IMR-90 (cell line): ENCODE results near the gene CETP. TPM values are rescaled to one million over a fixed set of nuclear protein-coding genes. Genes with fewer than 3 reads are reported as not detected.

Source experiments
- ATAC-seq: fragments of 200-7000 bp; cut with Tn5 transposase; 2 replicates; pipeline ENCODE4 v1.9.1; 2020; ENCODE audit warnings: low read depth, mild to moderate bottlenecking, moderate library complexity
- BruUV-seq: library from RNA; stranded (reverse); fragments of 400-500 nt; replicated peaks from 2 replicates; lab custom pipeline; 2021; lab: Mats Ljungman, UMichigan
- CTCF ChIA-PET: fragments of 300-600 bp; formaldehyde crosslinking; extraction: SDS; loops from one replicate; lab custom pipeline; 2021; ENCODE audit warnings: antibody characterized with exemption; lab: Yijun Ruan, JAX
- POLR2A ChIA-PET: fragments of 300-600 bp; sonication (Branson Sonifier 250); formaldehyde crosslinking; loops from one replicate; lab custom pipeline; 2022; ENCODE audit warnings: antibody characterized with exemption; ENCODE audit not compliant: unreplicated experiment; lab: Charles Lee
- DNase-seq: peaks from one replicate; pipeline ENCODE4 v3.0.0; 2013
- H2AFZ ChIP-seq: replicated peaks from 2 replicates; pipeline ENCODE3; 2013; ENCODE audit warnings: low read length, mild to moderate bottlenecking; ENCODE audit not compliant: poor library complexity
- H2AK5ac ChIP-seq: 2 replicates; pipeline ENCODE4 v1.6.1; 2013; ENCODE audit warnings: low read depth, low read length, inconsistent platforms
- H2AK9ac ChIP-seq: replicated peaks from 2 replicates; pipeline ENCODE3; 2013; ENCODE audit warnings: mild to moderate bottlenecking, low read depth, low read length, moderate library complexity; ENCODE audit not compliant: poor library complexity
- H2BK120ac ChIP-seq: 2 replicates; pipeline ENCODE4 v1.6.1; 2013; ENCODE audit warnings: low read depth, low read length, inconsistent platforms
- H2BK15ac ChIP-seq: 3 replicates; pipeline ENCODE4 v1.6.1; 2013; ENCODE audit warnings: low read depth, low read length, inconsistent platforms
- H2BK20ac ChIP-seq: 2 replicates; pipeline ENCODE4 v1.6.1; 2013; ENCODE audit warnings: low read depth, mild to moderate bottlenecking, inconsistent platforms, low read length, moderate library complexity
- H2BK5ac ChIP-seq: 2 replicates; pipeline ENCODE4 v1.6.1; 2013; ENCODE audit warnings: mild to moderate bottlenecking, low read depth, low read length, inconsistent platforms; ENCODE audit not compliant: poor library complexity, severe bottlenecking
- H3K14ac ChIP-seq: replicated peaks from 2 replicates; pipeline ENCODE4 v1.6.1; 2013; ENCODE audit warnings: low read depth, low read length, inconsistent platforms
- H3K18ac ChIP-seq: 2 replicates; pipeline ENCODE4 v1.6.1; 2013; ENCODE audit warnings: low read depth, low read length, control low read depth
- H3K23ac ChIP-seq: 2 replicates; pipeline ENCODE4 v1.6.1; 2013; ENCODE audit warnings: low read depth, low read length, inconsistent platforms
- H3K27ac ChIP-seq: 2 replicates; pipeline ENCODE4 v1.5.1; 2013; ENCODE audit warnings: mild to moderate bottlenecking, control low read depth, low read length; ENCODE audit not compliant: insufficient read depth
- H3K27me3 ChIP-seq: 2 replicates; pipeline ENCODE4 v1.6.1; 2013; ENCODE audit warnings: low read length; ENCODE audit not compliant: control insufficient read depth, insufficient read depth
- H3K36me3 ChIP-seq: 2 replicates; pipeline ENCODE4 v1.6.1; 2013; ENCODE audit warnings: low read length, mixed read lengths; ENCODE audit not compliant: control insufficient read depth, insufficient read depth
- H3K4ac ChIP-seq: 2 replicates; pipeline ENCODE4 v1.6.1; 2013; ENCODE audit warnings: low read depth, low read length, inconsistent platforms
- H3K4me1 ChIP-seq: 2 replicates; pipeline ENCODE4 v1.6.1; 2013; ENCODE audit warnings: low read length, mixed read lengths; ENCODE audit not compliant: control insufficient read depth, insufficient read depth
- H3K4me2 ChIP-seq: 2 replicates; pipeline ENCODE4 v1.6.1; 2013; ENCODE audit warnings: low read depth, mild to moderate bottlenecking, control low read depth, low read length, moderate library complexity
- H3K4me3 ChIP-seq: 2 replicates; pipeline ENCODE4 v1.5.1; 2013; ENCODE audit warnings: low read depth, mild to moderate bottlenecking, control low read depth, low read length, moderate library complexity; ENCODE audit not compliant: insufficient read depth
- H3K56ac ChIP-seq: 2 replicates; pipeline ENCODE4 v1.6.1; 2013; ENCODE audit warnings: low read length, inconsistent platforms; ENCODE audit not compliant: insufficient read depth; ENCODE audit errors: extremely low read depth
- H3K79me1 ChIP-seq, 2 experiments: 2 replicates each; pipeline ENCODE4 v1.6.1; 2013; ENCODE audit warnings: low read length in 2 of 2, inconsistent platforms in 1 of 2, low read depth in 1 of 2
- H3K9ac ChIP-seq: 2 replicates; pipeline ENCODE4 v1.6.1; 2013; ENCODE audit warnings: low read depth, low read length, control low read depth
- H3K9me1 ChIP-seq: 2 replicates; pipeline ENCODE4 v1.6.1; 2013; ENCODE audit warnings: low read length, inconsistent platforms; ENCODE audit not compliant: insufficient read depth
- H3K9me3 ChIP-seq: 2 replicates; pipeline ENCODE4 v1.6.1; 2013; ENCODE audit warnings: low read length; ENCODE audit not compliant: control insufficient read depth, insufficient read depth
- H4K20me1 ChIP-seq: 2 replicates; pipeline ENCODE4 v1.6.1; 2013; ENCODE audit warnings: low read length, inconsistent platforms; ENCODE audit not compliant: insufficient read depth
- H4K5ac ChIP-seq: 2 replicates; pipeline ENCODE4 v1.6.1; 2013; ENCODE audit warnings: mild to moderate bottlenecking, low read depth, low read length, control low read depth
- H4K8ac ChIP-seq, 2 experiments: 2 replicates each; pipeline ENCODE4 v1.6.1; 2013; ENCODE audit warnings: low read depth in 2 of 2, low read length in 2 of 2, control low read depth in 1 of 2, inconsistent platforms in 1 of 2
- H4K91ac ChIP-seq: 2 replicates; pipeline ENCODE4 v1.6.1; 2013; ENCODE audit warnings: low read depth, low read length, inconsistent platforms; ENCODE audit not compliant: insufficient read depth
- CEBPB ChIP-seq: IDR thresholded peaks from 2 replicates; pipeline ENCODE4 v1.6.1; 2012; ENCODE audit warnings: low read depth, low read length, improper control_type of control experiment
- FOS ChIP-seq: fragments of 150-350 bp; IDR thresholded peaks from 2 replicates; pipeline ENCODE4 v1.6.1; 2016; ENCODE audit warnings: low read depth, low read length
- MAFK ChIP-seq: IDR thresholded peaks from 2 replicates; pipeline ENCODE4 v1.6.1; 2012; ENCODE audit warnings: low read depth, low read length, improper control_type of control experiment
- MAZ ChIP-seq: IDR thresholded peaks from 2 replicates; pipeline ENCODE4 v1.6.1; 2012; ENCODE audit warnings: low read depth, mild to moderate bottlenecking, low read length, improper control_type of control experiment, moderate library complexity, borderline replicate concordance
- NFE2L2 ChIP-seq: fragments of 150-350 bp; IDR thresholded peaks from 2 replicates; pipeline ENCODE4 v1.6.1; 2016; ENCODE audit warnings: low read depth, mild to moderate bottlenecking, low read length
- RFX5 ChIP-seq: IDR thresholded peaks from 2 replicates; pipeline ENCODE4 v1.8.0; 2012; ENCODE audit warnings: low read depth, mild to moderate bottlenecking, low read length, moderate library complexity
- SMC3 ChIP-seq: fragments of 150-350 bp; IDR thresholded peaks from 2 replicates; pipeline ENCODE4 v1.6.1; 2016; ENCODE audit warnings: low read depth, mild to moderate bottlenecking, antibody characterized with exemption, low read length, moderate library complexity
- WGBS, 2 experiments: methylation state at CpG; one replicate each; pipeline versions ENCODE4 v1.1.5 to v1.1.7; 2013; ENCODE audit warnings: missing lambda C conversion rate in 2 of 2; ENCODE audit not compliant: insufficient read length in 1 of 2; ENCODE audit errors: extremely low coverage in 2 of 2; 5-methylcytosine and 5-hydroxymethylcytosine counted together
- dilution Hi-C: fragments of 300-500 bp; cut with HindIII; formaldehyde crosslinking; loops from one replicate; pipeline ENCODE4 v1.14.3; 2018; ENCODE audit warnings: low sequenced_read_pairs; ENCODE audit not compliant: unreplicated experiment
- in situ Hi-C: fragments of 300-500 bp; cut with MboI; formaldehyde crosslinking; loops from 3 replicates; pipeline ENCODE4 v1.14.3; 2019; ENCODE audit warnings: low sequenced_read_pairs, inconsistent platforms, mixed read lengths
- intact Hi-C: fragments of 100-400 bp; cut with micrococcal nuclease; formaldehyde crosslinking; loops from 2 replicates; pipeline ENCODE4 v1.10.0; 2022
- polyA plus RNA-seq, 3 experiments: library from polyadenylated mRNA; depleted of rRNA; stranded (reverse); fragments of >200 nt; gene quantifications; 2 replicates each; pipeline ENCODE4 v1.2.3, GENCODE V29; 2012; ENCODE audit warnings: low replicate concordance in 1 of 3
- total RNA-seq: library from RNA; depleted of rRNA; stranded (reverse); fragments of >200 nt; gene quantifications from 2 replicates; pipeline ENCODE4 v1.2.3, GENCODE V29; 2012

The CETP gene
- total and polyA plus RNA-seq, 2 of the 4 experiments (the other 2 are of a cell fraction) = not detected

DNA sequence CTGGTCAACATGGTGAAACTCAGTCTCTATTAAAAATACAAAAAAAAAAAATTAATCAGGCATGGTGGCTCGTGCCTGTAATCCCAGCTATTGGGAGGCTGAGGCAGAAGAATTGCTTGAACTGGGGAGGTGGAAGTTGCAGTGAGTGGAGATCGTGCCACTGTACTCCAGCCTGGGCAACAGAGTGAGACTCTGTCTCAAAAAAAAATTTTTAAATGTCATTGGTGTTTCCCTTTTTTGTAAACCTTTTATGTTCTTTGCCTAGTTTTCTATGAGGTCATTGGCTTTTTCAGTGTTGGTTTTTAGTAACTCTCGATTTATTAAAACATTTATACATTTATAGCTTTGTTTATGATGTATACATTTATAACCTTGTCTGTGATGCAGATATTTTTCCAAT is 45.8 kb downstream of the CETP start:
- no peak overlapping the region for H2AK5ac ChIP-seq
- H3K56ac ChIP-seq = no peak overlapping the region
- H2AK9ac ChIP-seq = no peak overlapping the region
- H3K36me3 ChIP-seq = peaks cover 3% of the 10 kb centered on the region
- no peak for DNase-seq
- H3K79me1 ChIP-seq = peaks cover 7 to 46% of the 10 kb centered on the region in 2 experiments
- no peak overlapping the region for H2AFZ ChIP-seq
- in situ Hi-C loops = no loop called here
- no peaks in the 10 kb centered on the region for H3K9me3 ChIP-seq
- H2BK120ac ChIP-seq = no peak overlapping the region
- POLR2A ChIA-PET = no interaction called here
- no peak overlapping the region for H4K5ac ChIP-seq
- H3K14ac ChIP-seq = no peak overlapping the region
- H4K8ac ChIP-seq = no peak overlapping the region
- no peaks in the 10 kb centered on the region for H4K20me1 ChIP-seq
- H3K9me1 ChIP-seq = peaks cover 9% of the 10 kb centered on the region
- H3K27me3 ChIP-seq = no peaks in the 10 kb centered on the region
- no peak overlapping the region for H3K9ac ChIP-seq
- intact Hi-C loops = no loop called here
- no peak overlapping the region for H2BK5ac ChIP-seq
- TF ChIP-seq MAZ (no peak), CEBPB (no peak), FOS (no peak), MAFK (no peak), NFE2L2 (no peak), SMC3 (no peak), RFX5 (no peak)
- WGBS, 2 experiments = no CpG with 5 or more reads among the region's 3 CpGs
- CTCF ChIA-PET = interaction anchor here (0.7 kb wide), 1 partner anchor 20 kb away, joined by 4 read pairs; no protein-coding TSS in a partner anchor
- no peak overlapping the region for H3K27ac ChIP-seq
- no peak overlapping the region for H2BK20ac ChIP-seq
- no peak overlapping the region for H3K4me2 ChIP-seq
- BruUV-seq = no TSS peak
- dilution Hi-C loops = no loop called here
- H3K4me1 ChIP-seq = peaks cover 2% of the 10 kb centered on the region; the same call in 1 of the 2 replicates
- no peak overlapping the region for H3K18ac ChIP-seq
- H3K4me3 ChIP-seq = no peak overlapping the region
- H3K23ac ChIP-seq = no peak overlapping the region
- no peak overlapping the region for H2BK15ac ChIP-seq
- H4K91ac ChIP-seq = no peak overlapping the region
- no peak overlapping the region for H3K4ac ChIP-seq
- ATAC-seq = no peak
